Activated CD4-positive, alpha-beta memory T cell treated with anti-CD3 and anti-CD28 coated beads for 36 hours (primary cell): ENCODE data around the gene GPR50. TPM values are rescaled to one million over a fixed set of nuclear protein-coding genes. Genes with fewer than 3 reads are reported as not detected.

Source experiments
- CTCF ChIA-PET: fragments of 350-600 bp; sonication (Branson Sonifier 250); formaldehyde crosslinking; loops from one replicate; lab custom pipeline; 2021; ENCODE audit warnings: antibody characterized with exemption, inconsistent platforms; lab: Charles Lee
- POLR2A ChIA-PET: fragments of 350-600 bp; sonication (Branson Sonifier 250); formaldehyde crosslinking; loops from one replicate; lab custom pipeline; 2021; ENCODE audit warnings: antibody characterized with exemption; lab: Charles Lee
- DNase-seq: peaks from one replicate; pipeline ENCODE4 v3.0.0-alpha.2; 2020
- H3K27ac Mint-ChIP-seq: one replicate; pipeline ENCODE4 v1.8.0; 2021; ENCODE audit warnings: mixed read lengths
- H3K27me3 Mint-ChIP-seq: one replicate; pipeline ENCODE4 v1.8.0; 2021; ENCODE audit warnings: mixed read lengths
- H3K36me3 Mint-ChIP-seq: one replicate; pipeline ENCODE4 v1.8.0; 2021; ENCODE audit warnings: mixed read lengths
- H3K4me1 Mint-ChIP-seq: one replicate; pipeline ENCODE4 v1.8.0; 2021; ENCODE audit warnings: low read depth, mixed read lengths
- H3K4me3 Mint-ChIP-seq: one replicate; pipeline ENCODE4 v1.8.0; 2021; ENCODE audit warnings: mild to moderate bottlenecking, mixed read lengths
- H3K9me3 Mint-ChIP-seq: one replicate; pipeline ENCODE4 v1.8.0; 2021; ENCODE audit warnings: mixed read lengths
- intact Hi-C: fragments of 100-400 bp; cut with micrococcal nuclease; formaldehyde crosslinking; loops from one replicate; pipeline ENCODE4 v1.15.1; 2023
- total RNA-seq, 2 experiments: library from RNA; stranded (reverse); gene quantifications; one replicate each; pipeline ENCODE4 v1.2.3, GENCODE V29; 2021

The GPR50 gene
- total RNA-seq: not detected

- H3K4me3 Mint-ChIP-seq: no peak within 1 kb of the TSS
- no peaks in the 10 kb centered on the region for H3K36me3 Mint-ChIP-seq
- H3K27ac Mint-ChIP-seq: no peak within 1 kb of the TSS
- no peaks in the 10 kb centered on the region for H3K9me3 Mint-ChIP-seq
- peaks cover 7% of the 10 kb centered on the region for H3K4me1 Mint-ChIP-seq
- CTCF ChIA-PET: interaction anchor here (0.9 kb wide), 1 partner anchor 182 kb away, joined by 3 read pairs; no protein-coding TSS in a partner anchor
- DNase-seq: no peak
- POLR2A ChIA-PET: no interaction called here
- intact Hi-C loops: no loop called here
- peaks cover 46% of the 10 kb centered on the region for H3K27me3 Mint-ChIP-seq
Observed at GRCh38 chrX:151176231-151176750, at the start of gene GPR50. Gene GPR50, plus strand, starts transcription at chrX:151176584. Its CDS starts 138 bp downstream, at chrX:151176722.

GRCh38 chrX:151132531-151132930 lies 43.9 kb upstream of the GPR50 start:
- H3K4me3 Mint-ChIP-seq: no peak overlapping the region
- H3K9me3 Mint-ChIP-seq: no peaks in the 10 kb centered on the region
- POLR2A ChIA-PET: no interaction called here
- CTCF ChIA-PET: no interaction called here
- no peaks in the 10 kb centered on the region for H3K27me3 Mint-ChIP-seq
- no peaks in the 10 kb centered on the region for H3K4me1 Mint-ChIP-seq
- no peak for DNase-seq
- intact Hi-C loops: no loop called here
- no peaks in the 10 kb centered on the region for H3K36me3 Mint-ChIP-seq
- H3K27ac Mint-ChIP-seq: no peak overlapping the region

DNA sequence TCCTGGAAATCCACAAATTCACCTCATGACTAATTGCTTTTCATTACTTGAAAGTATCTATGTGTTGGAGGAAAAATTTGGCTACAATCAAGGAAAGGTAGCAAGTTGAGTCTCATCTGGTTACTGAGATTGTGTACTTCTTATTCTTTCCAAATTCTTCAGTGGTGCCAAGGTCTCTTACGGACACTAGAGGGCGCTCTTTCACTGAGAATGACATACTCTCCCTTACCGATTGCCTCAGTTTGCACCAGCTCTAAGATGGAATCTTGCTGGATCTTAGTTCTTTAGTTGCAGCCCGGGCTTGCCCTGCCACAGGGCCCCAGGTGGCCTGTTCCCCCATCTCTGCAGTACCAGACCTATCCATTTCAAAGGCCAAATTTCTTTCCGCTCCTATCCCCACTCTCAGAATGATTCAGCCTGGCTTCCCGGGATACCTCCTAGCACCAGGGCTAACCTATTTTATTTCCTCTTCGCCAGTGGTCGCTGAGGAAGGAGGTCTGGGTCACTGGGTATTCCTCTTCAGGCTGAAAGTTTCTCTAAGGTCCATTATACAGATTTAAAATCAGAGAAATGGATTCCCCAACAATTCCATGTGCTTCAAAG lies 24.6 kb upstream of the GPR50 start:
- ChIA-PET CTCF (interaction anchor here (0.6 to 3.3 kb wide), 9 partner anchors 10 to 1481 kb away, joined by 3 to 23 read pairs (median 6); no protein-coding TSS in a partner anchor), POLR2A (no interaction called here)
- Mint-ChIP-seq H3K9me3 (no peaks in the 10 kb centered on the region), H3K36me3 (no peaks in the 10 kb centered on the region), H3K4me1 (no peaks in the 10 kb centered on the region), H3K27me3 (peaks cover 15% of the 10 kb centered on the region), H3K27ac (no peak overlapping the region), H3K4me3 (no peak overlapping the region)
- DNase-seq: peak; percentile 25
- intact Hi-C loops: loop anchor here (1.0 to 2.0 kb wide), 3 partner anchors 209 to 530 kb away; no protein-coding TSS in a partner anchor

- Mint-ChIP-seq H3K27me3 (peaks cover 10% of the 10 kb centered on the region), H3K9me3 (no peaks in the 10 kb centered on the region), H3K4me1 (no peaks in the 10 kb centered on the region), H3K4me3 (no peak overlapping the region), H3K36me3 (no peaks in the 10 kb centered on the region), H3K27ac (no peak overlapping the region)
- DNase-seq: no peak
- intact Hi-C loops: no loop called here
- POLR2A ChIA-PET: no interaction called here
- CTCF ChIA-PET: interaction anchor here (1.3 to 3.3 kb wide), 2 partner anchors 206 to 525 kb away, joined by 6 to 23 read pairs; no protein-coding TSS in a partner anchor
Observed at GRCh38 chrX:151153086-151153485, 23.3 kb upstream of the GPR50 start.

GRCh38 chrX:151153667-151154066 lies 22.7 kb upstream of the GPR50 start:
- POLR2A ChIA-PET: no interaction called here
- intact Hi-C loops: no loop called here
- CTCF ChIA-PET: interaction anchor here (1.3 kb wide), 1 partner anchor 207 kb away, joined by 3 read pairs; no protein-coding TSS in a partner anchor
- Mint-ChIP-seq H3K9me3 (no peaks in the 10 kb centered on the region), H3K36me3 (no peaks in the 10 kb centered on the region), H3K27me3 (peaks cover 10% of the 10 kb centered on the region), H3K27ac (no peak overlapping the region), H3K4me1 (no peaks in the 10 kb centered on the region), H3K4me3 (no peak overlapping the region)
- no peak for DNase-seq

GRCh38 chrX:151155234-151155633 lies 21.1 kb upstream of the GPR50 start:
- ChIA-PET POLR2A (no interaction called here), CTCF (interaction anchor here (1.4 kb wide), 1 partner anchor 526 kb away, joined by 5 read pairs; no protein-coding TSS in a partner anchor)
- H3K4me1 Mint-ChIP-seq: no peaks in the 10 kb centered on the region
- no peak for DNase-seq
- no peak overlapping the region for H3K27ac Mint-ChIP-seq
- no peak overlapping the region for H3K4me3 Mint-ChIP-seq
- intact Hi-C loops: no loop called here
- H3K27me3 Mint-ChIP-seq: peaks cover 8% of the 10 kb centered on the region
- no peaks in the 10 kb centered on the region for H3K36me3 Mint-ChIP-seq
- no peaks in the 10 kb centered on the region for H3K9me3 Mint-ChIP-seq

DNA sequence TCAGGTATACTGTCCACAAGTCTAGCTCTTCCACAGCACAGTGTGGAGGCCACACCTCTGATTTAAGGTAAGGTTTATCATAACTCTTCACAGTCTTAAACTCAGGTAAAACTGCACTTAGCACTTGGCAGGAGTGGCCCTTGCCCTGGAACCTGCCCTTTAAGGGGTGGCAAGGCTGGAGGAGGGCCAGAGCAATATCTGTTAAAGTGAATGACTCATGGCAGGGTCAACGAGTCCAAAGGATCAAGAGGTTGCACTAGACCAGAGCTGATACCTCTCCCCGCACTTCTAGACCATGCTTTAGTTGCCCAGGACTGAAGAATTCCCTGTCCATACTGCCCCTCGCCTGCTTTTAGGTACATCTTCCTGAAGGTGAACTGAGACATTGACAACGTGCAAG lies 14.7 kb upstream of the GPR50 start:
- Mint-ChIP-seq H3K36me3 (no peaks in the 10 kb centered on the region), H3K4me3 (no peak overlapping the region), H3K9me3 (no peaks in the 10 kb centered on the region), H3K27me3 (peaks cover 7% of the 10 kb centered on the region), H3K27ac (no peak overlapping the region), H3K4me1 (no peaks in the 10 kb centered on the region)
- CTCF ChIA-PET: interaction anchor here (2.2 kb wide), 1 partner anchor 10 kb away, joined by 9 read pairs; no protein-coding TSS in a partner anchor
- intact Hi-C loops: no loop called here
- POLR2A ChIA-PET: no interaction called here
- no peak for DNase-seq

DNA sequence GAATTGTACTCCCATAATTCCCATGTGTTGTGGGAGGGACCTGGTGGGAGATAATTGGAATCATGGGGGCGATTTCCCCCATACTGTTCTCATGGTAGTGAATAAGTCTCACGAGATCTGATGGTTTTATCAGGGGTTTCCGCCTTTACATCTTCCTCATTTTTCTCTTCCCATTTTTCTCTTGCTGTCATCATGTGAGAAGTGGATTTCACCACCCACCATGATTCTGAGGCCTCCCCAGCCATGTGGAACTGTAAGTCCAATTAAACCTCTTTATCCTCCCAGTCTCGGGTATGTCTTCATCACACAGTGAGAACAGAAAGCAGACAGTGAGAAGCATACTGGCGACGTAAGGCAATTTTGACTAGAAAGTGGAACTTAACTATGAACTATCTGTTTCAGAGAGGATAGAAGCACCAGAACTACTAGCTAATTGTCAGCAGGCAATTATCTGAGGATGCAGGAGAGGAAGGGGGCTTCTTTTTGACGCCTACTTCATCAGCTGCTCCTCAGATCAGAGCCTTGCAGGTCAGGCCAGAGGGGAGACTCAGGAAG lies 8.5 kb upstream of the GPR50 start:
- Mint-ChIP-seq H3K4me1 (no peaks in the 10 kb centered on the region), H3K9me3 (no peaks in the 10 kb centered on the region), H3K4me3 (no peak overlapping the region), H3K27me3 (peaks cover 4% of the 10 kb centered on the region), H3K27ac (no peak overlapping the region), H3K36me3 (no peaks in the 10 kb centered on the region)
- intact Hi-C loops: no loop called here
- no peak for DNase-seq
- CTCF ChIA-PET: no interaction called here
- POLR2A ChIA-PET: no interaction called here

DNA sequence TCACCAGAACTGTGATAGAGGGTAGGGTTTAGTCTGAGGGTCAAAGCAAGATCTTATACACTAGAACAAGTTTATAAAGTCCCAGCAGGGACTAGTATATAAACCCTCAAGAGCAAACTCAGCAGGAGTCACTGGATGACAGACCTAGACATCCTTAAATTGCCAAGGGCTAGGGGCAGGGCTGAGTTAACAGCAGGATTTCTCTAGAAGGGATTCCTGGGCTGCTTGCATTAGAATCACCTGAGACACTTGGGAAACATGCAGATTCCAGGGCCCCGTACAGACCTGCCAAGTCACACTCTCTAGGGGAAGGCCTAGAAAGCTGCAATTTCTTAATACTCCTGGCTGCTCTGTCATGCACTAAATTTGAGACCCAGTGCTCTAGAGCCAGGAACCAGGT lies 6.6 kb upstream of the GPR50 start:
- H3K9me3 Mint-ChIP-seq: no peaks in the 10 kb centered on the region
- no peak for DNase-seq
- H3K27ac Mint-ChIP-seq: no peak overlapping the region
- intact Hi-C loops: no loop called here
- H3K4me3 Mint-ChIP-seq: no peak overlapping the region
- H3K27me3 Mint-ChIP-seq: peaks cover 8% of the 10 kb centered on the region
- ChIA-PET POLR2A (no interaction called here), CTCF (no interaction called here)
- no peaks in the 10 kb centered on the region for H3K4me1 Mint-ChIP-seq
- H3K36me3 Mint-ChIP-seq: no peaks in the 10 kb centered on the region

- H3K27me3 Mint-ChIP-seq: peaks cover 33% of the 10 kb centered on the region
- intact Hi-C loops: no loop called here
- no peak for DNase-seq
- H3K9me3 Mint-ChIP-seq: no peaks in the 10 kb centered on the region
- no peak overlapping the region for H3K27ac Mint-ChIP-seq
- ChIA-PET POLR2A (no interaction called here), CTCF (no interaction called here)
- H3K36me3 Mint-ChIP-seq: no peaks in the 10 kb centered on the region
- H3K4me1 Mint-ChIP-seq: peaks cover 7% of the 10 kb centered on the region
- H3K4me3 Mint-ChIP-seq: no peak overlapping the region
Observed at GRCh38 chrX:151174581-151175282, 1.7 kb upstream of the GPR50 start.

GRCh38 chrX:151175283-151176062 lies 911 bp upstream of the GPR50 start:
- no peaks in the 10 kb centered on the region for H3K9me3 Mint-ChIP-seq
- no peak overlapping the region for H3K4me3 Mint-ChIP-seq
- no peaks in the 10 kb centered on the region for H3K36me3 Mint-ChIP-seq
- no peak overlapping the region for H3K27ac Mint-ChIP-seq
- intact Hi-C loops: no loop called here
- ChIA-PET CTCF (no interaction called here), POLR2A (no interaction called here)
- H3K27me3 Mint-ChIP-seq: peaks cover 40% of the 10 kb centered on the region
- H3K4me1 Mint-ChIP-seq: peaks cover 7% of the 10 kb centered on the region
- no peak for DNase-seq
